Spleen (tissue), 7 donors: ENCODE data around the gene RPTOR.

Source experiments
- POLR2A ChIP-seq, 3 donors: fragments of 450-650 bp; IDR thresholded peaks; one replicate each; pipeline ENCODE4 v1.5.1; 2017; ENCODE audit warnings: antibody characterized with exemption in 3 of 3, mild to moderate bottlenecking in 1 of 3
- POLR2AphosphoS5 ChIP-seq, 3 donors: sonication (generic); formaldehyde crosslinking; IDR thresholded peaks; one replicate each; pipeline ENCODE4 v1.5.1; 2017; ENCODE audit warnings: antibody characterized with exemption in 3 of 3
- TF ChIP-seq, protein P1 (sequence below), 11 experiments: fragments of 200-600 bp in 7 of 11; fragments of 450-650 bp in 4 of 11; sonication (generic) in 4 of 11; IDR thresholded peaks in 8 of 11; conservative IDR thresholded peaks in 3 of 11; 1 replicate in 7 of 11; 2 replicates in 4 of 11; pipeline versions ENCODE4 v1.4.0 to v1.8.0; 2016 to 2021; ENCODE audit warnings: antibody characterized with exemption in 11 of 11, inconsistent platforms in 4 of 11, mild to moderate bottlenecking in 1 of 11
- donor health status: DM: no; HTN: no; CAD: no; lungs with moderate emphysema.
- donor health status: DM: no; HTN: no; CAD: no.
- donor health status: DM: no; HTN: no; CAD: no.

DNA sequence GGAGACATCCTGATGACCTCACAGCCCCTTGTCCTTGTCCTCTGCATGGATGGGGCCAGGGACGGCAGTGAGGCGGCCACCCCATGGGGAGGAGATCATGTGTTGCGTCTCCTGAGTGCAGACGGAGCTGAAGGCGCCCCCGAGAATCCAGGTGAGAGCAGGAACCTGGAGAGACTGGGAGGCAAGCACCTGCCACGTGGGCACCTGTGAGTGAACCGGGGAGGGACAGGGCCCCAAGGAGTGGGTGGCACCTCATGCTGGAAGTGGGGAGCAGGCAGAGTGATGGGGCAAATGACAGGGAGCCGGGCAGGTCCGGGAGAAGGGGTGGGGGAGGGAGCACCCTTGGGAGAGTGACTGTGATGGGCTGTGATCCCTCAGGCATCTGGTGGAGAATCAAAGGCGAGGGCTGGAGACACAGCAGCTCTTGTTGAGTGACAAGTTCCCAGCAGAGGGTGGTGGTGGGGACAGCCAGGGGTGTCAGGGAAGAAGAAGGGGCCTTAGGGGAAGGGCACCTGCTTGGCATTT is 272.7 kb downstream of the RPTOR start:
- TF ChIP-seq POLR2AphosphoS5 (IDR thresholded peaks at IDR 0.05) (no peak), POLR2A (IDR thresholded peaks at IDR 0.05) (no peak)
- TF ChIP-seq, protein P1, sequence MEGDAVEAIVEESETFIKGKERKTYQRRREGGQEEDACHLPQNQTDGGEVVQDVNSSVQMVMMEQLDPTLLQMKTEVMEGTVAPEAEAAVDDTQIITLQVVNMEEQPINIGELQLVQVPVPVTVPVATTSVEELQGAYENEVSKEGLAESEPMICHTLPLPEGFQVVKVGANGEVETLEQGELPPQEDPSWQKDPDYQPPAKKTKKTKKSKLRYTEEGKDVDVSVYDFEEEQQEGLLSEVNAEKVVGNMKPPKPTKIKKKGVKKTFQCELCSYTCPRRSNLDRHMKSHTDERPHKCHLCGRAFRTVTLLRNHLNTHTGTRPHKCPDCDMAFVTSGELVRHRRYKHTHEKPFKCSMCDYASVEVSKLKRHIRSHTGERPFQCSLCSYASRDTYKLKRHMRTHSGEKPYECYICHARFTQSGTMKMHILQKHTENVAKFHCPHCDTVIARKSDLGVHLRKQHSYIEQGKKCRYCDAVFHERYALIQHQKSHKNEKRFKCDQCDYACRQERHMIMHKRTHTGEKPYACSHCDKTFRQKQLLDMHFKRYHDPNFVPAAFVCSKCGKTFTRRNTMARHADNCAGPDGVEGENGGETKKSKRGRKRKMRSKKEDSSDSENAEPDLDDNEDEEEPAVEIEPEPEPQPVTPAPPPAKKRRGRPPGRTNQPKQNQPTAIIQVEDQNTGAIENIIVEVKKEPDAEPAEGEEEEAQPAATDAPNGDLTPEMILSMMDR (IDR thresholded peaks at IDR 0.05 in 8 of 11, conservative IDR thresholded peaks at IDR 0.05 in 3 of 11): no peak
